ENCODE measurements around the gene CEP350. TPM values are rescaled to one million over a fixed set of nuclear protein-coding genes. Genes with fewer than 3 reads are reported as not detected.

The CEP350 gene
- total RNA-seq, 2 donors from 2014 or later: 43.3 to 67.4 TPM

GRCh38 chr1:180163041-180163440, 208.4 kb downstream of the CEP350 start:
- intact Hi-C loops (cut with DNase I): no loop called here
- no peak for DNase-seq (ENCODE audit: low spot score)
- 56% methylated on average over 2 of the region's 2 CpGs for WGBS
- Histone ChIP-seq H3K9me3 (no peaks in the 10 kb centered on the region), H3K36me3 (no peaks in the 10 kb centered on the region), H3K4me1 (replicated peaks) (peaks cover 2% of the 10 kb centered on the region), H3K27me3 (replicated peaks; ENCODE audit: insufficient read depth) (no peaks in the 10 kb centered on the region), H3K27ac (no peak overlapping the region), H3K4me3 (no peak overlapping the region)
- no peak for TF ChIP-seq POLR2AphosphoS5 (IDR thresholded peaks at IDR 0.05)
- TF ChIP-seq POLR2A (IDR thresholded peaks at IDR 0.05): no peak
- no peak for TF ChIP-seq CTCF (IDR thresholded peaks at IDR 0.05)

Other genes starting within 250 kb of the CEP350 start
- 1 to 10 TPM in 1 of 2 donors, not detected in 1; 1.1 TPM for gene FAM163A, start 211.5 kb upstream of the CEP350 start, total RNA-seq
- 10 to 100 TPM; 36.4 to 79.1 TPM for gene TOR1AIP2, start 77.0 kb upstream of the CEP350 start, total RNA-seq
- 10 to 100 TPM; 81.7 to 86.4 TPM for gene TOR1AIP1, start 72.5 kb upstream of the CEP350 start, total RNA-seq
- gene QSOX1, start 200.1 kb downstream of the CEP350 start, total RNA-seq: 100 to 1,000 TPM in 1 of 2 donors, 10 to 100 TPM in 1; 77.3 to 471 TPM